ENCODE data around the gene DST. TPM values are rescaled to one million over a fixed set of nuclear protein-coding genes. Genes with fewer than 3 reads are reported as not detected.

Gene DST
- polyA plus RNA-seq, 3 donors, result 1.1 to 7.4 (median 3.2) TPM

DNA sequence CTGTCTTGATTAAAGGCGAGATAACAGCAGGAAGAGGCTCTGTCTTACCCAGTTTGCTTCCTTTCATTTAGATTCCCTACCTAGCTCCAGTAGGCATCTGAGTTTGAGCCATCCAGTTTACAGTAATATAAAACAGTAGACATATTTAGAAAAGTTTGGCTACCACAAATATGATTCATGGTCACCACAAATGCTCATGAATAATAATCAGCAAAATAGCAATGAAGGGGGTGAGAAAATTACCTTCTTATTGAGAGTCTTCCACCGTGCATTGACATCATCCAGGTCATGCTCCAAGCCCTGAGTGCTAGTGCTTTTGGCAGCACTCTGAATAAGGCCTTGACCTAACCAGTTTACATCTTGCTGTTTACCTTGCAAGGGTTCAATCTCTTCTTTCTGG is 106.2 kb downstream of the DST start:
- Histone ChIP-seq H3K4me2 (replicated peaks; ENCODE audit: extremely low read depth, low read length, poor library complexity, severe bottlenecking) (no peak overlapping the region), H3K27me3 (ENCODE audit: control insufficient read depth in 2 of 2, insufficient read depth in 2 of 2, low read length in 2 of 2) (no peaks in the 10 kb centered on the region), H3K9me3 (replicated peaks in 1 of 2; ENCODE audit: control insufficient read depth in 1 of 2, insufficient read depth in 1 of 2, low read length in 2 of 2) (no peaks in the 10 kb centered on the region), H2AFZ (ENCODE audit: insufficient read depth, low read depth, low read length, poor library complexity, severe bottlenecking) (no peak overlapping the region), H4K20me1 (ENCODE audit: insufficient read depth, low read length) (no peaks in the 10 kb centered on the region), H3K4me1 (ENCODE audit: control insufficient read depth in 1 of 2, insufficient read depth in 2 of 2, low read length in 2 of 2) (peaks cover 18 to 19% of the 10 kb centered on the region in 2 donors), H3K27ac (ENCODE audit: low read depth in 1 of 2, low read length in 2 of 2) (no peak overlapping the region), H3K4me3 (replicated peaks in 1 of 3; ENCODE audit: low read depth in 2 of 3, low read length in 3 of 3) (no peak overlapping the region), H3K36me3 (replicated peaks in 1 of 2; ENCODE audit: control insufficient read depth in 1 of 2, insufficient read depth in 2 of 2, low read length in 2 of 2) (peaks cover 3 to 25% of the 10 kb centered on the region in 2 donors), H3K79me2 (ENCODE audit: insufficient read depth, low read length) (no peaks in the 10 kb centered on the region), H3K9ac (ENCODE audit: insufficient read depth, low read length, poor library complexity, severe bottlenecking) (no peak overlapping the region)
- DNase-seq, result no peak
- H3K27ac Mint-ChIP-seq, result no peak overlapping the region
- WGBS (ENCODE audit: insufficient coverage), result no CpG with 5 or more reads among the region's 2 CpGs
- H3K9me3 Mint-ChIP-seq, result no peaks in the 10 kb centered on the region
- peaks cover 4% of the 10 kb centered on the region for H3K4me1 Mint-ChIP-seq
- H3K36me3 Mint-ChIP-seq, result peaks cover 8 to 26% of the 10 kb centered on the region in 2 donors
- no peaks in the 10 kb centered on the region for H3K27me3 Mint-ChIP-seq (ENCODE audit: low read depth in 3 of 3)
- intact Hi-C loops (cut with micrococcal nuclease), result no loop called here
- no peak overlapping the region for H3K4me3 Mint-ChIP-seq
- TF ChIP-seq, protein P1, sequence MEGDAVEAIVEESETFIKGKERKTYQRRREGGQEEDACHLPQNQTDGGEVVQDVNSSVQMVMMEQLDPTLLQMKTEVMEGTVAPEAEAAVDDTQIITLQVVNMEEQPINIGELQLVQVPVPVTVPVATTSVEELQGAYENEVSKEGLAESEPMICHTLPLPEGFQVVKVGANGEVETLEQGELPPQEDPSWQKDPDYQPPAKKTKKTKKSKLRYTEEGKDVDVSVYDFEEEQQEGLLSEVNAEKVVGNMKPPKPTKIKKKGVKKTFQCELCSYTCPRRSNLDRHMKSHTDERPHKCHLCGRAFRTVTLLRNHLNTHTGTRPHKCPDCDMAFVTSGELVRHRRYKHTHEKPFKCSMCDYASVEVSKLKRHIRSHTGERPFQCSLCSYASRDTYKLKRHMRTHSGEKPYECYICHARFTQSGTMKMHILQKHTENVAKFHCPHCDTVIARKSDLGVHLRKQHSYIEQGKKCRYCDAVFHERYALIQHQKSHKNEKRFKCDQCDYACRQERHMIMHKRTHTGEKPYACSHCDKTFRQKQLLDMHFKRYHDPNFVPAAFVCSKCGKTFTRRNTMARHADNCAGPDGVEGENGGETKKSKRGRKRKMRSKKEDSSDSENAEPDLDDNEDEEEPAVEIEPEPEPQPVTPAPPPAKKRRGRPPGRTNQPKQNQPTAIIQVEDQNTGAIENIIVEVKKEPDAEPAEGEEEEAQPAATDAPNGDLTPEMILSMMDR (IDR thresholded peaks at IDR 0.05), result no peak

DNA sequence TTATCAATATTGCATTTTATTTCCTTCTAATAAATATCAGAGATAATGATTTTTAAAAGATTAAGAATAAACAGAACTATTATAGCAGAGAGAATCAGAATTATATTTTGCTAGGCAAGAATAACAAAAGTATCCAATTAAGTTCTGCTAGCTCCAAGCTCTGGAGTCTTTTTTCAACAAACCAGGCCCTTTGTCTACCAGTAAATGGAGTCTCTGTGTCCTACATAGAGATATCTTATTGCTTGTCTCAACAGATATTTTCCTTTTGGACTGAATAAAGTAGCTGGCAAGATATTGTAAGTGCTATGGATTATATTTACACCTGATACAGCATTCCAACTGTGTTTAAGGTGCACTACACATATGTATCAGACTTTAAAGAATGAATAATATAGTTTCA is 107.1 kb downstream of the DST start:
- no peak overlapping the region for H3K27ac Mint-ChIP-seq
- no peaks in the 10 kb centered on the region for H3K9me3 Mint-ChIP-seq
- no peak overlapping the region for H3K27ac ChIP-seq (ENCODE audit: low read depth in 1 of 2, low read length in 2 of 2)
- H3K4me2 ChIP-seq (replicated peaks; ENCODE audit: extremely low read depth, low read length, poor library complexity, severe bottlenecking), result no peak overlapping the region
- TF ChIP-seq, protein P1 (IDR thresholded peaks at IDR 0.05), result no peak
- H3K27me3 Mint-ChIP-seq (ENCODE audit: low read depth in 3 of 3), result no peaks in the 10 kb centered on the region
- peaks cover 9 to 10% of the 10 kb centered on the region in 2 donors for H3K4me1 ChIP-seq (ENCODE audit: control insufficient read depth in 1 of 2, insufficient read depth in 2 of 2, low read length in 2 of 2)
- peaks cover 8 to 31% of the 10 kb centered on the region in 2 donors for H3K36me3 Mint-ChIP-seq
- intact Hi-C loops (cut with micrococcal nuclease), result no loop called here
- no peak for DNase-seq
- H3K4me3 ChIP-seq (replicated peaks in 1 of 3; ENCODE audit: low read depth in 2 of 3, low read length in 3 of 3), result no peak overlapping the region
- no peaks in the 10 kb centered on the region for H3K79me2 ChIP-seq (ENCODE audit: insufficient read depth, low read length)
- H4K20me1 ChIP-seq (ENCODE audit: insufficient read depth, low read length), result no peaks in the 10 kb centered on the region
- no peak overlapping the region for H3K9ac ChIP-seq (ENCODE audit: insufficient read depth, low read length, poor library complexity, severe bottlenecking)
- peaks cover 5 to 27% of the 10 kb centered on the region in 2 donors for H3K36me3 ChIP-seq (replicated peaks in 1 of 2; ENCODE audit: control insufficient read depth in 1 of 2, insufficient read depth in 2 of 2, low read length in 2 of 2)
- no peaks in the 10 kb centered on the region for H3K27me3 ChIP-seq (ENCODE audit: control insufficient read depth in 2 of 2, insufficient read depth in 2 of 2, low read length in 2 of 2)
- H3K9me3 ChIP-seq (replicated peaks in 1 of 2; ENCODE audit: control insufficient read depth in 1 of 2, insufficient read depth in 1 of 2, low read length in 2 of 2), result no peaks in the 10 kb centered on the region
- no peak overlapping the region for H3K4me3 Mint-ChIP-seq
- no peak overlapping the region for H2AFZ ChIP-seq (ENCODE audit: insufficient read depth, low read depth, low read length, poor library complexity, severe bottlenecking)
- peaks cover 4% of the 10 kb centered on the region for H3K4me1 Mint-ChIP-seq

All from CD14-positive monocyte (primary cell).